NCI-H526 treated with DMSO at 0.1 percent for 48 hours (cell line): ENCODE results near the gene WASF2.
A peak's percentile ranks its signal among the peaks of the same experiment; 100 is the strongest.

Source experiments
- DNase-seq: peaks from one replicate; lab custom pipeline; 2025; lab: John Stamatoyannopoulos, UW

The WASF2 gene

GRCh38 chr1:27357281-27358037 lies 132.5 kb downstream of the WASF2 start:
- peak; percentile 54 for DNase-seq

- DNase-seq: no peak
These were observed 133.2 kb downstream of the WASF2 start for GRCh38 chr1:27356619-27357280.

- no peak for DNase-seq
These were observed 133.7 kb downstream of the WASF2 start for GRCh38 chr1:27356277-27356618.

GRCh38 chr1:27355683-27356082 lies 134.3 kb downstream of the WASF2 start:
- DNase-seq: no peak
